PFSK-1 (cell line): ENCODE results near the gene NACC2. TPM values are rescaled to one million over a fixed set of nuclear protein-coding genes. Genes with fewer than 3 reads are reported as not detected.

ENCODE experiments used
- FOXP2 ChIP-seq: optimal IDR thresholded peaks from 2 replicates; pipeline ENCODE3; 2011; ENCODE audit warnings: borderline replicate concordance, control low read depth, inconsistent platforms; ENCODE audit not compliant: insufficient read depth; ENCODE audit errors: extremely low read length, extremely low read depth
- POLR2AphosphoS5 ChIP-seq: IDR thresholded peaks from 2 replicates; pipeline ENCODE4 v1.6.1; 2012; ENCODE audit warnings: low read depth, mild to moderate bottlenecking, control low read depth, low read length, moderate library complexity
- REST ChIP-seq, 2 experiments: IDR thresholded peaks; 2 replicates each; pipeline versions ENCODE4 v1.6.1 to v1.8.0; 2011 to 2012; ENCODE audit warnings: low read depth in 2 of 2, low read length in 2 of 2, control low read depth in 1 of 2, inconsistent platforms in 1 of 2, mild to moderate bottlenecking in 1 of 2, moderate library complexity in 1 of 2; ENCODE audit not compliant: insufficient read depth in 1 of 2
- SIN3A ChIP-seq: IDR thresholded peaks from 2 replicates; pipeline ENCODE4 v1.6.1; 2012; ENCODE audit warnings: mild to moderate bottlenecking, low read length, moderate library complexity, borderline replicate concordance; ENCODE audit not compliant: insufficient read depth
- TAF1 ChIP-seq: IDR thresholded peaks from 2 replicates; pipeline ENCODE4 v1.6.1; 2012; ENCODE audit warnings: low read length, control low read depth, borderline replicate concordance; ENCODE audit not compliant: insufficient read depth
- polyA plus RNA-seq: library from polyadenylated mRNA; unstranded; fragments of >200 nt; gene quantifications from one replicate; pipeline ENCODE4 v1.2.1, GENCODE V29; 2012; ENCODE audit warnings: low read depth, missing spikeins; ENCODE audit not compliant: insufficient read length

NACC2 gene, protein sequence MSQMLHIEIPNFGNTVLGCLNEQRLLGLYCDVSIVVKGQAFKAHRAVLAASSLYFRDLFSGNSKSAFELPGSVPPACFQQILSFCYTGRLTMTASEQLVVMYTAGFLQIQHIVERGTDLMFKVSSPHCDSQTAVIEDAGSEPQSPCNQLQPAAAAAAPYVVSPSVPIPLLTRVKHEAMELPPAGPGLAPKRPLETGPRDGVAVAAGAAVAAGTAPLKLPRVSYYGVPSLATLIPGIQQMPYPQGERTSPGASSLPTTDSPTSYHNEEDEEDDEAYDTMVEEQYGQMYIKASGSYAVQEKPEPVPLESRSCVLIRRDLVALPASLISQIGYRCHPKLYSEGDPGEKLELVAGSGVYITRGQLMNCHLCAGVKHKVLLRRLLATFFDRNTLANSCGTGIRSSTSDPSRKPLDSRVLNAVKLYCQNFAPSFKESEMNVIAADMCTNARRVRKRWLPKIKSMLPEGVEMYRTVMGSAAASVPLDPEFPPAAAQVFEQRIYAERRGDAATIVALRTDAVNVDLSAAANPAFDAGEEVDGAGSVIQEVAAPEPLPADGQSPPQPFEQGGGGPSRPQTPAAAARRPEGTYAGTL
- polyA plus RNA-seq = 17.9 TPM

GRCh38 chr9:136095070-136096058, at the start of gene NACC2:
Gene NACC2 (minus strand): TSS chr9:136095289. CDS start chr9:136050521, 44,768 bp downstream.
- no peak for TF ChIP-seq POLR2AphosphoS5
- no peak for TF ChIP-seq FOXP2
- no peak for TF ChIP-seq REST (IDR thresholded peaks at IDR 0.05; ENCODE audit: insufficient read depth in 1 of 2, low read depth in 2 of 2, low read length in 2 of 2)
- TF ChIP-seq SIN3A = no peak
- TF ChIP-seq TAF1 = no peak

GRCh38 chr9:136144450-136144849, 49.4 kb upstream of the NACC2 start:
- no peak for TF ChIP-seq TAF1
- TF ChIP-seq FOXP2 = no peak
- no peak for TF ChIP-seq POLR2AphosphoS5
- TF ChIP-seq SIN3A = no peak
- no peak for TF ChIP-seq REST (IDR thresholded peaks at IDR 0.05; ENCODE audit: insufficient read depth in 1 of 2, low read depth in 2 of 2, low read length in 2 of 2)

DNA sequence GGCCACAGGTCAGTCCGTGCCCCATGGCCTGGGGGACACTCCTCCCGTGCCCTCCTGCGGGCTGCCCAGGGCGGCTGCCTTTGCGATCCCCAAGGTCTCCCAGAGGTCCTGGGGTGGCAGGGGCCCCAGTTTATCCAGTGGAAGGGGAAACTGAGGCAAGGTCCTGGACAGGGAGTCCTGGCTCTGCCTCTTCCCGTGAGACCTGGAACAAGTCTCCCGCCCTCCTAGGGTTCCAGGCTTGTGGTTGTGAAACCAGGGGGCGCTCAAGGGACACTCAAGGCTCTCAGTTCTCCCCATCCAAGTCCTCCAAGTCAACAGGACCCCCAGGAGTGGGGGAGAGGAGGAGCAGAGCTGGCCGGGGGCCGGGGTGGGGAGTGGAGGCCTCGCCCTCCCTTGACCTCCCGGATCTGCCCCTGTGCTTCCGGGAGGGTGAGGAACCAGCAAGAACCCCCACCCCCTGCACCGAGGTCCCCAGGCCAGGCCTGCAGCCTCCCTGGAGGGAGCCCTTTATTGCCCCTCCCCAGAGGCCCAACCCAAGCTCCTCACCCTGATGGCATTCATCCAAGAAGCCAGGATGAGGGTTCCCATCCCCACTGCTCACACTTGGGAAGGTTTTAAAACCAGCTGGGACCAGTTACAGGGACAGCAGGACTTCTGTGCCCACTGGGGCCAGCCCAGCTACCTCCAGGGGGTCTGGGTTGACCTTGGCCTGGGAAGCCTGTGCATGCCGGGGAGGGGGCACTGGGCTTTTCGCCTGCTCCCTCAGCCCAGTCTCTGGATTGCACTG, 48.3 kb upstream of the NACC2 start:
- no peak for TF ChIP-seq TAF1
- no peak for TF ChIP-seq POLR2AphosphoS5
- no peak for TF ChIP-seq FOXP2
- TF ChIP-seq REST (IDR thresholded peaks at IDR 0.05; ENCODE audit: insufficient read depth in 1 of 2, low read depth in 2 of 2, low read length in 2 of 2) = no peak
- TF ChIP-seq SIN3A = no peak

DNA sequence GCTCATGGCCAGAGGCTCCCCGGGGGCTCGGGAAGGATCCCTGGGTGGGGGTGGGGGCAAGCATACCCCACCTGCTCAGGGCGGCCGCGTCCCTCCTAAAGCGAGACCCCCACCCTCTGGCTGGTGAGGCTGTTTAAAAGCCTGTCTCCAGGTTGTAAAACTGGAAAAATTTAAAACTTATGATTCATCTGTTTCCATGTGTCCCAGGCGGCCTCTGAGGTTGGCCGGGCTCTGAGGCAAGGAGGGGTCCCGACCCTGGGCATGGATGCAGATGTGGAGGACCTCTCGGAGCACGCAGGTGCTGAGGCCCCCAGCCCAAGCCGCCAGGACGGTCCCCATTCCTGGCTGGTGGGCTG, 47.7 kb upstream of the NACC2 start:
- TF ChIP-seq FOXP2 (no peak), POLR2AphosphoS5 (no peak), TAF1 (no peak)
